IPS-15b (cell line): Measurements from ENCODE around the gene PRKCA.

Experiments used
- H3K27me3 ChIP-seq: one replicate; pipeline ENCODE4 v1.6.1; 2013; ENCODE audit warnings: low read length; ENCODE audit not compliant: control insufficient read depth, insufficient read depth
- H3K36me3 ChIP-seq: one replicate; pipeline ENCODE4 v1.6.1; 2013; ENCODE audit warnings: low read length; ENCODE audit not compliant: control insufficient read depth, insufficient read depth
- H3K4me1 ChIP-seq: one replicate; pipeline ENCODE4 v1.6.1; 2013; ENCODE audit warnings: mild to moderate bottlenecking, low read length; ENCODE audit not compliant: control insufficient read depth, insufficient read depth
- H3K4me3 ChIP-seq: one replicate; pipeline ENCODE4 v1.5.1; 2013; ENCODE audit warnings: low read depth, low read length
- H3K9ac ChIP-seq: one replicate; pipeline ENCODE4 v1.6.1; 2013; ENCODE audit warnings: low read depth, mild to moderate bottlenecking, low read length
- H3K9me3 ChIP-seq: one replicate; pipeline ENCODE4 v1.6.1; 2013; ENCODE audit warnings: mild to moderate bottlenecking, low read length; ENCODE audit not compliant: control insufficient read depth, insufficient read depth

PRKCA gene

DNA sequence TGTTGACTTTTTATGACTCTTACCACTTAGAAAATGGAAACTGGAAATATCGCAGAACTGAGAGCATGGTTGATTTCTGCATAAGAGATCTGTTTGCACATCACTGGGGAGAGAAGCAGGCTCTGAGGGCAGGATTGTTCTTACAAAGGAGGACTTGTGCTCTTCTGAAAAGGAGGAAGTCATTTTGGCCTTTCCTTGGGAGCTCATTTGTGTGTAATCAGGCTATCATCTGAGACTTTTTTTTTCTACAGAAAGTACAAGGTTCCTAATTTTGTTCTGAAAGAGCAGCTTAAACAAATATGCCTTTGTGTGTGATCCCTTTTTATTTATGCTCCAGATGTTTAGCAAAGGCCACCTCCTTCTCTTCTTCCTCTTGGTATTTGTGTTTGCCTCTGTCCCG is 386.8 kb downstream of the PRKCA start:
- Histone ChIP-seq H3K9me3 (no peaks in the 10 kb centered on the region), H3K4me1 (no peaks in the 10 kb centered on the region), H3K27me3 (no peaks in the 10 kb centered on the region), H3K4me3 (no peak overlapping the region), H3K36me3 (no peaks in the 10 kb centered on the region), H3K9ac (no peak overlapping the region)

DNA sequence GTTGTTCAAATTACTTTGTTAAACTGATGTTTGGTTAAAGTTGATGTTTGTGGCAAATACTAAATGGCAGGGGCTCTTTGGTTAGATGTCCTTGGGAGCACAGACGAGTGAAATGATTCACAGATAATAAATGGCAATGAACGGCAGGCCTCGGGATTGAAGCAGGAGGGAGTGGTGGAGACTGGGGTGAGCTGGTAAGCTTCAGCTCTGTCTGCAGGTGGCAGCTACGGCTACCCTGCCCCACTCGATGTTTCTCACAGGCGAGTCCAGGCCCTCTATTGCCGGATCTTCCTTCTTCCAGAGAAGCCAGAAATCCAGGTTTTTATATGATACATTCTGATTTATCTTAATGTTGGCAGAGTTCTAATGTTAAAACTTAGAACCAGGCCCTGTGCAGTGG is 387.8 kb downstream of the PRKCA start:
- Histone ChIP-seq H3K9me3 (no peaks in the 10 kb centered on the region), H3K36me3 (no peaks in the 10 kb centered on the region), H3K4me3 (no peak overlapping the region), H3K9ac (no peak overlapping the region), H3K4me1 (no peaks in the 10 kb centered on the region), H3K27me3 (no peaks in the 10 kb centered on the region)

DNA sequence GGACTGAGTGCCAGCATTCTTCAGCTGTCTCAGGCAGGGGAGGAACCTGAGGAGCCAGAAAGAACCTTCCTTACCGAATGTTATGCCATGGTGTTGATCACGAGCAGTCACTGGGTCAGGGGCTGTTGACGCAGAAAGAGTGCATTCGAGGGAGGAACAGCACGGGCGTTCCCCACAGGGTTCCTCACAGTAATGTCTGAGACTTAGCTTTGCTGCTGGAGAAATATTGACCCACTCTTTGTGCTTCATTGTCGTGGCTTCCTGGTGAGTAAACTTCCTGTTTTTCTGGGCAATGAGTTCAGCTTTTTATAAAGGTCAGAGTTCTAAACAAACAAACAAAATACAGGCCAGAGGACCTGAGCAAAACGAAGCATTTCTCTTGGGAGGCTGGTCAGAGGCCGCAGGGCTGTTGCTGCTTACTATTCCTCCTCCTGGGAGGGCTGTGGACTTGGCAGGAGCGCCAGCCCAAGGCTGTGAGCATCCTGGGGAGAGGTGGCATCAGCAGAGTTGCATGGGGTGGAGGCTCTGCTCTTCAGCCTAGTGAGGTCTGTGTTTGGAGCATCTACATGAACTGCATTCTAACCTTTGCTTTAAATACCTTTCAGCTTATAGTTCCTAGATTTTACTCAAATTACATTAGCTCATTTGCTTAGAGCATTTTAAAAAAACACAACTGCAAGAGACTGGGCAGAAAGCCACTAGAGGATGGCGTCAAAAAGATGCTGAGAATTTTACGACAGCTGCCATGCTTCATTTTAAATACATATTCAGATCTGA is 389.4 kb downstream of the PRKCA start:
- Histone ChIP-seq H3K4me3 (no peak overlapping the region), H3K36me3 (no peaks in the 10 kb centered on the region), H3K9me3 (no peaks in the 10 kb centered on the region), H3K27me3 (no peaks in the 10 kb centered on the region), H3K9ac (no peak overlapping the region), H3K4me1 (no peaks in the 10 kb centered on the region)

DNA sequence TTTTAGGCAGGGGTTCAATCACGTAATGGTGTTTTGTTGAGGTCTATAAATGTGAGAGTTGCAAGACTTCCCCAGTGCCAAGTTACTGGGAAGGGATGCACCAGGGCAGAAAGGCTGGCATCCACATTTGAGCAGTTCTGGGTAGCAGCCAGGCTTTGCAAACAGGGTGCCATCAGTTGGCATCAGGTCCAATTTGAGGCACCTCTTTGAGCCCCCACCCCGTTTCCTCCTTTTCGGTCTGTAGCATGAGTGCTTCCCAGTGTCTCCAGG is 389.9 kb downstream of the PRKCA start:
- H3K4me1 ChIP-seq, result no peaks in the 10 kb centered on the region
- H3K36me3 ChIP-seq, result no peaks in the 10 kb centered on the region
- no peaks in the 10 kb centered on the region for H3K9me3 ChIP-seq
- no peaks in the 10 kb centered on the region for H3K27me3 ChIP-seq
- H3K9ac ChIP-seq, result no peak overlapping the region
- H3K4me3 ChIP-seq, result no peak overlapping the region

DNA sequence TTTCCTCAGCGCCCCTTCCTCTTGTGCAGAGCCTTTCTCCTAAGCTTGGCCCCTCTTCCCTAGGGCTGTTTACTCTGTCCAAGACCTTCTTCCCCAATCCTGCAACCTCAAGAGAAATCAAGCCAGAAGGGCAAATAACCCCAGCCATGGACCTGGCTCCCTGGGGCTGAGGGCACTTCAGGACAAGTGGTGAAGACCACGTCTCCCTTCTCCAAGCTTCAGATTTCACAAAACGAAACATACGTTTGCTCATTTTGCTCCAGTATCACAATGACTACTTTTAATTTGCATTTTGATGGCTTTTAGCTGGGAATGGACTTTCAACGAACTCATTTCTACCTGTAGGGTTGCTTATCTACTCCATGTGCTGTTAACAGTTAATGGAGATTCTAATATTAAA is 392.7 kb downstream of the PRKCA start:
- Histone ChIP-seq H3K36me3 (peaks cover 2% of the 10 kb centered on the region), H3K27me3 (no peaks in the 10 kb centered on the region)

DNA sequence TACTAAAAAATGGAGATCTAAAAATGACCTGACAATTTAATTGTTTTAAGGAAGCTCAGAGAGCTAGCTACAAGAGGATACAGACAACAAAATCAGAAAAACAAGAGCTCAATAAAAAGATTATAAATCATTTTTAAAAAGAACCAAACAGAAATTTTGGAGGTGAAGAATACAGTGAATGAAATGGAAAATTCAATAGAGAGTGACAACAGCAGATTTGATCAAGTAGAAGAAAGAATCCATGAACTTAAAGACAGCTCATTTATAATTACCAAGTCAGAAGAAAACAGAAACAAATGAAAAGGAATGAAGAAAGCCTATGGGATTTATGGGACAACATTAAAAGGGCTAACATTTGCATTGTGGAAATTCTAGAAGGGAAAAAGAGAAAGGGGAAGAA is 395.9 kb downstream of the PRKCA start:
- H3K27me3 ChIP-seq, result no peaks in the 10 kb centered on the region
- peaks cover 2% of the 10 kb centered on the region for H3K36me3 ChIP-seq
- no peaks in the 10 kb centered on the region for H3K9me3 ChIP-seq
- H3K4me1 ChIP-seq, result no peaks in the 10 kb centered on the region
- no peak overlapping the region for H3K4me3 ChIP-seq
- H3K9ac ChIP-seq, result no peak overlapping the region

More for the DNA sequence above, 392.7 kb downstream of the PRKCA start:
- no peaks in the 10 kb centered on the region for H3K4me1 ChIP-seq
- H3K4me3 ChIP-seq, result no peak overlapping the region
- H3K9ac ChIP-seq, result no peak overlapping the region
- no peaks in the 10 kb centered on the region for H3K9me3 ChIP-seq

DNA sequence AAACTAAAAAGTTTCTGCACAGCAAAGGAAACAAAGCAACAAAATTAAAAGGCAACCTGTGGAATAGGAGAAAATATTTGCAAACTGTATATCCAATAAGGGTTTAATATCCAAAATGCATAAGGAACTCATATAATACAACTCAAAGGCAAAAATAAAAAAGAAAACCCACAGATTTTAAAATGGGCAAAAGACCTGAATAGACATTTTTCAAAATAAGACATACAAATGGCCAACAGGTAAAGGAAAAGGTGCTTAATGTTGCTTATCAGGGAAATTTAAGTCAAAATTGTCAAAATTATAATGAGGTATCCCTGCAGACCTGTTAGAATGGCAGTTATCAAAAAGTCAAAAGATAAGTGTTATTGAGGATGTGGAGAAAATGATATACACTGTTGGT is 399.0 kb downstream of the PRKCA start:
- H3K9me3 ChIP-seq, result no peaks in the 10 kb centered on the region
- H3K36me3 ChIP-seq, result peaks cover 2% of the 10 kb centered on the region
- H3K4me3 ChIP-seq, result no peak overlapping the region
- no peak overlapping the region for H3K9ac ChIP-seq
- H3K27me3 ChIP-seq, result no peaks in the 10 kb centered on the region
- H3K4me1 ChIP-seq, result no peaks in the 10 kb centered on the region

DNA sequence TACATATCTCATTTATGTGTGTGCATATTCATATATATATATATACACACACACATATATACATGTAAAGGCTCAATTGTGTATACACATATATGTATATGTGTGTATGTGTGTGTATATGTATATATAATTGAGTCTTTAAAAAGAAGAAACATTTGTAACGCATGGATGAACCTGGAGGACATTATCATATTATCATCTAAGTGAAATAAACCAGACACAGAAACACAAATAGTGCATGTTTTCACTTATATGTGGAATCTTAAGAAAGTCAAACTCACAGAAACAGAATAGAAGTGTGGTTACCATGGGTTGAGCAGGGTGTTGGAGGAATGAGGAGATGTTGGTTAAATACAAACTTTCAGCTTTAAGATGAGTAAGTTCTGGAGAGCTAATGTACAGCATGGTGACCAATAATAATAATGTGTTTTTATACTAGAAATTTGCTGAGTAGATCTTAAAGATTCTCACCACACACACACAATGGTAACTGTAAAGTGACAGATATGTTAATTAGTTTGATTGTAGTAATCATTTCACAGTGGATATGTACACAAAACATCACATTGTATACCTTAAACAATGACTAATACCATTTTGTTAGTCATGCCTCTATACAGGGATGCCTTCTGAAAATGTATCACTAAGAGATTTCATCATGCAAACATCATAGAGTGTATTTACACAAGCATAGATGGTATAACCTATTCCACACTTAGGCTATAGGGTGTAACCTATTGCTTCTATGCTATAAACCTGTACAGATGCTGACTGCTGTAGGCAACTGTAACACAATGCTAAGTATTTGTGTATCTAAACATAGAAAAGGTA is 399.9 kb downstream of the PRKCA start:
- no peak overlapping the region for H3K9ac ChIP-seq
- no peaks in the 10 kb centered on the region for H3K9me3 ChIP-seq
- H3K4me3 ChIP-seq, result no peak overlapping the region
- H3K36me3 ChIP-seq, result peaks cover 2% of the 10 kb centered on the region
- no peaks in the 10 kb centered on the region for H3K27me3 ChIP-seq
- no peaks in the 10 kb centered on the region for H3K4me1 ChIP-seq

DNA sequence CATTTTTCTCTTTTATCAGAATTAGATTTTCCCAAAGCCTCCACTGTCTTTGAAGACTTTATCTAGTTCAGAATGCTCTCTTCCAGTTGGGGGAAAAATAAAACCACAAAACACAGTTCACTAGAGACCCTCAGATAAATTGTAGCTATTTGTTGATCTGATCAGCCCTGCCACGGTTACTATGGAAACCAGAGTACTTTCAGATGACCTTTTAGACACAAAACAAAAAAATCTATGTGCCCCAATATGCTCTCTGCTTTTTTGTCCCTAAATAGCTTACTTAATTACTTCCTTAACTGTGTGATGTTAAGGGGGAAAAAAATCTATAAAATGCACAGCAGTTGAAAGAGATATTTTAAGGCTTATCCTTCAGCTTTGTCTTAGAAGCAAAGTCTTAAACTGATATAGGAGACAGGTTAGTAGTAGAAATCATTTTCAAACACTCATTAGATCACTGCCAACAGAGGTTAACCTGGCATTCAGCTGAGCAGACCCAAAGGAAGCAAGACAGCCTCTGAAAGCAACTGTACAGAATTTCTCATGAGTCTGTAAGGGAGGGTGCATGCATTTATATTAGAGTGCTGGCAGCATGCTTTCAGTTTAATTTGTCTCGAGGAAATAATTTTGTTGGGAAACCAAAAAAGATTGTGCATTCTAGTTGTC is 402.6 kb downstream of the PRKCA start:
- Histone ChIP-seq H3K4me1 (no peaks in the 10 kb centered on the region), H3K9me3 (no peaks in the 10 kb centered on the region), H3K4me3 (no peak overlapping the region), H3K27me3 (no peaks in the 10 kb centered on the region), H3K36me3 (no peaks in the 10 kb centered on the region), H3K9ac (no peak overlapping the region)

DNA sequence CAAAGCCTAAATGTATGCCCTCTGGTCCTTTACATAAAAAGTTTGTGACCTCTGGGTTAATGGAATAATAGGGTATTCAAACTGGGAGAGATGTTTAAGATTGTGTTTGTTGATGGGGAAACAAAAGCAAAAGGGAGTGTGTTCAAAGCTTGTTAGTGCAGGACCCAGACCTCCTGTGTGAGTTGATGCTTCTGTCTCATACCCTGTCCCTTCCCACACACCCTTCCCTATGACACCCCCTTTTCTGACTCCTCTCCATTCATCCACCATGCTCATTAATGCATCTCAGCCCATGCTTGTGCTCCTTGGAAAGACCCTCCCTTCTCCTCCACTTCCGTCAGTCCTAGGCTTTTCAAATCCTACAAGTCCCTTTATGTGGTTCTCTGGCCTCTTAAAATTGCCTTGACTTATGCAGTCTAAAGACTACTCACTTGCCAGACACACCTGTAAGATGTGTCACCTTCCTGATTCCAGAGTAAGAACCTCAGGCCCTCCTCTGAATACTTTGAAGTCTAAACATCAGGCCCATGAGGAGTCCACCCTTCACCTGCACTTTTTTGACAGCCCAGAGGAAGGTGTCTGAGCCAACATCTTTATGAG is 404.5 kb downstream of the PRKCA start:
- Histone ChIP-seq H3K4me1 (peaks cover 9% of the 10 kb centered on the region), H3K27me3 (no peaks in the 10 kb centered on the region), H3K4me3 (no peak overlapping the region), H3K9ac (no peak overlapping the region), H3K36me3 (no peaks in the 10 kb centered on the region), H3K9me3 (no peaks in the 10 kb centered on the region)

DNA sequence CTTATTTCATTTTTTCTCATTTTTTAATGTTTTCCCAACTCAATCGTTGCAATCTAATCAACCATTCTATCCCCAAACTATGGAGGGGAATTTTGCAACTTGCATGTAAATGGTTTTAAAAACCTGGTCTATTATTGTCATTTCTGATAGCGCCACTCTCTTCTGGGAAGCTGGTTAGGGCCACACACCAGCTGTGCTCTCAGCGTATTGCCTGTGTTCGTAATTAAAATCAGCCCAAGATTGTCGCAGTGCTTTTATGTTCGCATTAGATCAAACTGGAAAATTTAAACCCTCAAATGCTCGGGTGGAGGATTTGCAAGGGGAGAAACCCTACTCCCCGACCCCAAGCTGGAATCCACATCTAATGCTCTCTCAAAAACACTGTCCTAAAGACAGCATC is 409.0 kb downstream of the PRKCA start:
- H3K4me1 ChIP-seq, result peaks cover 14% of the 10 kb centered on the region
- no peaks in the 10 kb centered on the region for H3K9me3 ChIP-seq
- H3K9ac ChIP-seq, result no peak overlapping the region
- no peaks in the 10 kb centered on the region for H3K27me3 ChIP-seq
- H3K4me3 ChIP-seq, result no peak overlapping the region
- H3K36me3 ChIP-seq, result no peaks in the 10 kb centered on the region
